CD14-positive monocyte (primary cell): ENCODE data around the gene CRMP1. TPM values are rescaled to one million over a fixed set of nuclear protein-coding genes. Genes with fewer than 3 reads are reported as not detected.
"Not testable (repeated sequence)": the region's sequence is repeated elsewhere in the genome, so short reads cannot be mapped to it uniquely, and the experiment has no call there.

Source experiments
- DNase-seq, 3 donors: peaks; one replicate each; pipeline ENCODE4 v3.0.0-alpha.2; 2011 to 2022
- H2AFZ ChIP-seq: 2 replicates; pipeline ENCODE4 v1.6.0; 2012; ENCODE audit warnings: mild to moderate bottlenecking, low read depth, low read length, inconsistent platforms; ENCODE audit not compliant: insufficient read depth, poor library complexity, severe bottlenecking
- H3K27ac ChIP-seq, 2 donors: 1 replicate in 1 of 2; 2 replicates in 1 of 2; pipeline ENCODE4 v1.5.1; 2012 to 2013; ENCODE audit warnings: low read length in 2 of 2, control low read depth in 1 of 2, inconsistent platforms in 1 of 2, low read depth in 1 of 2, mild to moderate bottlenecking in 1 of 2
- H3K27me3 ChIP-seq, 2 donors: one replicate each; pipeline versions ENCODE4 v1.6.0 to v1.6.1; 2011 to 2013; ENCODE audit warnings: low read length in 2 of 2; ENCODE audit not compliant: control insufficient read depth in 2 of 2, insufficient read depth in 2 of 2
- H3K36me3 ChIP-seq, 2 donors: replicated peaks in 1 of 2; 1 replicate in 1 of 2; 2 replicates in 1 of 2; pipeline versions ENCODE4 v1.5.1 to v1.6.1; 2012 to 2013; ENCODE audit warnings: low read length in 2 of 2, control low read depth in 1 of 2, inconsistent platforms in 1 of 2, mild to moderate bottlenecking in 1 of 2; ENCODE audit not compliant: insufficient read depth in 2 of 2, control insufficient read depth in 1 of 2
- H3K4me1 ChIP-seq, 2 donors: 1 replicate in 1 of 2; 2 replicates in 1 of 2; pipeline versions ENCODE4 v1.5.1 to v1.6.1; 2012 to 2013; ENCODE audit warnings: low read length in 2 of 2, control low read depth in 1 of 2, inconsistent platforms in 1 of 2, mild to moderate bottlenecking in 1 of 2, moderate library complexity in 1 of 2; ENCODE audit not compliant: insufficient read depth in 2 of 2, control insufficient read depth in 1 of 2
- H3K4me2 ChIP-seq: replicated peaks from 2 replicates; pipeline ENCODE3; 2012; ENCODE audit warnings: low read length, moderate library complexity, mild to moderate bottlenecking; ENCODE audit not compliant: poor library complexity, severe bottlenecking; ENCODE audit errors: extremely low read depth
- H3K4me3 ChIP-seq, 3 experiments: fragments of 200-600 bp in 1 of 3; sonication (generic) in 1 of 3; replicated peaks in 1 of 3; 1 replicate in 2 of 3; 2 replicates in 1 of 3; pipeline ENCODE4 v1.5.1; 2011 to 2013; ENCODE audit warnings: low read length in 3 of 3, mild to moderate bottlenecking in 3 of 3, control low read depth in 2 of 3, low read depth in 2 of 3, inconsistent platforms in 1 of 3, moderate library complexity in 1 of 3
- H3K79me2 ChIP-seq: 2 replicates; pipeline ENCODE4 v1.6.0; 2012; ENCODE audit warnings: mild to moderate bottlenecking, control low read depth, inconsistent platforms, low read length, moderate library complexity; ENCODE audit not compliant: insufficient read depth
- H3K9ac ChIP-seq: 2 replicates; pipeline ENCODE4 v1.6.0; 2017; ENCODE audit warnings: low read length, mild to moderate bottlenecking; ENCODE audit not compliant: insufficient read depth, poor library complexity, severe bottlenecking
- H3K9me3 ChIP-seq, 2 donors: replicated peaks in 1 of 2; 1 replicate in 1 of 2; 2 replicates in 1 of 2; pipeline versions ENCODE4 v1.5.1 to v1.6.1; 2012 to 2013; ENCODE audit warnings: low read length in 2 of 2, control low read depth in 1 of 2; ENCODE audit not compliant: control insufficient read depth in 1 of 2, insufficient read depth in 1 of 2
- H4K20me1 ChIP-seq: 2 replicates; pipeline ENCODE4 v1.6.0; 2012; ENCODE audit warnings: mild to moderate bottlenecking, low read length, control low read depth, moderate library complexity; ENCODE audit not compliant: insufficient read depth
- H3K27ac Mint-ChIP-seq, 7 donors: one replicate each; pipeline ENCODE4 v1.8.0; 2020; ENCODE audit warnings: mild to moderate bottlenecking in 7 of 7, mixed read lengths in 7 of 7, moderate library complexity in 6 of 7, inconsistent platforms in 2 of 7
- H3K27me3 Mint-ChIP-seq, 3 donors: one replicate each; pipeline ENCODE4 v1.8.0; 2021 to 2022; ENCODE audit warnings: low read depth in 3 of 3, mild to moderate bottlenecking in 3 of 3, mixed read lengths in 3 of 3, moderate library complexity in 3 of 3, inconsistent platforms in 1 of 3
- H3K36me3 Mint-ChIP-seq, 2 donors: one replicate each; pipeline ENCODE4 v1.8.0; 2020; ENCODE audit warnings: mixed read lengths in 2 of 2, inconsistent platforms in 1 of 2, mild to moderate bottlenecking in 1 of 2
- H3K4me1 Mint-ChIP-seq: one replicate; pipeline ENCODE4 v1.8.0; 2020; ENCODE audit warnings: mild to moderate bottlenecking, mixed read lengths
- H3K4me3 Mint-ChIP-seq, 2 donors: one replicate each; pipeline ENCODE4 v1.8.0; 2020; ENCODE audit warnings: mild to moderate bottlenecking in 2 of 2, mixed read lengths in 2 of 2, moderate library complexity in 1 of 2
- H3K9me3 Mint-ChIP-seq, 7 donors: one replicate each; pipeline ENCODE4 v1.8.0; 2020 to 2022; ENCODE audit warnings: mixed read lengths in 7 of 7, mild to moderate bottlenecking in 6 of 7, moderate library complexity in 6 of 7, inconsistent platforms in 2 of 7
- WGBS: methylation state at CpG from one replicate; pipeline ENCODE4 v1.1.5; 2013; ENCODE audit warnings: missing lambda C conversion rate; ENCODE audit not compliant: insufficient coverage; 5-methylcytosine and 5-hydroxymethylcytosine counted together
- intact Hi-C, 2 donors: fragments of 100-400 bp; cut with micrococcal nuclease; formaldehyde crosslinking; loops; one replicate each; pipeline versions ENCODE4 v1.15.0 to v1.15.1; 2023
- polyA plus RNA-seq, 3 donors: library from polyadenylated mRNA; depleted of rRNA in 1 of 3; unstranded in 2 of 3; stranded (reverse) in 1 of 3; fragments of 300-500 nt in 2 of 3; fragments of >200 nt in 1 of 3; fragmentation: Illumina TruSeq in 2 of 3; gene quantifications; 1 replicate in 2 of 3; 2 replicates in 1 of 3; pipeline ENCODE4 v1.2.3, GENCODE V29; 2012 to 2021
- TF ChIP-seq, protein P1 (sequence below): fragments of 200-600 bp; IDR thresholded peaks from one replicate; pipeline ENCODE4 v1.8.0; 2022; ENCODE audit warnings: antibody characterized with exemption, mild to moderate bottlenecking

CRMP1 gene
- polyA plus RNA-seq, 3 donors = not detected

GRCh38 chr4:5858020-5858769 lies 34.7 kb downstream of the CRMP1 start:
- no peaks in the 10 kb centered on the region for H4K20me1 ChIP-seq
- H3K9ac ChIP-seq = no peak overlapping the region
- no peak overlapping the region for H3K27ac ChIP-seq
- no peaks in the 10 kb centered on the region for H3K36me3 ChIP-seq
- no peak overlapping the region for H3K4me2 ChIP-seq
- Mint-ChIP-seq H3K4me3 (no peak overlapping the region), H3K9me3 (no peaks in the 10 kb centered on the region), H3K27ac (no peak overlapping the region), H3K4me1 (no peaks in the 10 kb centered on the region), H3K27me3 (peaks cover 0 to 4% (median 0%) of the 10 kb centered on the region in 3 donors), H3K36me3 (no peaks in the 10 kb centered on the region)
- intact Hi-C loops = no loop called here
- H3K9me3 ChIP-seq = no peaks in the 10 kb centered on the region
- H3K79me2 ChIP-seq = no peaks in the 10 kb centered on the region
- TF ChIP-seq, protein P1, sequence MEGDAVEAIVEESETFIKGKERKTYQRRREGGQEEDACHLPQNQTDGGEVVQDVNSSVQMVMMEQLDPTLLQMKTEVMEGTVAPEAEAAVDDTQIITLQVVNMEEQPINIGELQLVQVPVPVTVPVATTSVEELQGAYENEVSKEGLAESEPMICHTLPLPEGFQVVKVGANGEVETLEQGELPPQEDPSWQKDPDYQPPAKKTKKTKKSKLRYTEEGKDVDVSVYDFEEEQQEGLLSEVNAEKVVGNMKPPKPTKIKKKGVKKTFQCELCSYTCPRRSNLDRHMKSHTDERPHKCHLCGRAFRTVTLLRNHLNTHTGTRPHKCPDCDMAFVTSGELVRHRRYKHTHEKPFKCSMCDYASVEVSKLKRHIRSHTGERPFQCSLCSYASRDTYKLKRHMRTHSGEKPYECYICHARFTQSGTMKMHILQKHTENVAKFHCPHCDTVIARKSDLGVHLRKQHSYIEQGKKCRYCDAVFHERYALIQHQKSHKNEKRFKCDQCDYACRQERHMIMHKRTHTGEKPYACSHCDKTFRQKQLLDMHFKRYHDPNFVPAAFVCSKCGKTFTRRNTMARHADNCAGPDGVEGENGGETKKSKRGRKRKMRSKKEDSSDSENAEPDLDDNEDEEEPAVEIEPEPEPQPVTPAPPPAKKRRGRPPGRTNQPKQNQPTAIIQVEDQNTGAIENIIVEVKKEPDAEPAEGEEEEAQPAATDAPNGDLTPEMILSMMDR = no peak
- WGBS = 87% methylated on average over 15 of the region's 16 CpGs
- no peak for DNase-seq
- H3K27me3 ChIP-seq = no peaks in the 10 kb centered on the region
- H2AFZ ChIP-seq = no peak overlapping the region
- H3K4me3 ChIP-seq = no peak overlapping the region
- H3K4me1 ChIP-seq = no peaks in the 10 kb centered on the region

DNA sequence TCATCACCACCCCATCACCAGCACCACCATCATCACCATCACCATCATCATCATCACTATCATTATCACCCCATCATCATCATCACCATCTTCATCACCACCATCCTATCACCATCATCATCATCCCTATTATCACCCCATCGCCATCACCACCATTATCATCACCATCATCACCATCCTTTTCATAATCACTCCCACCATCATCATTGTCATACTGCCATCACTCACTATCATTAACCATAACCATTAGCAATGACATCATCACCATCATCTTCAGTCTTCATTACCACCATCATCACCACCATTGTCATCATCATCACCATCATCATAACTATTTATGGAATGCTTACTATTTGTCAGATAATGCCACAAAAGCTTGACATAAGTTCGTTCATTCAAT lies 35.7 kb downstream of the CRMP1 start:
- Mint-ChIP-seq H3K36me3 (no peaks in the 10 kb centered on the region), H3K4me1 (no peaks in the 10 kb centered on the region), H3K27me3 (no peaks in the 10 kb centered on the region), H3K9me3 (no peaks in the 10 kb centered on the region), H3K4me3 (no peak overlapping the region), H3K27ac (no peak overlapping the region)
- Histone ChIP-seq H2AFZ (no peak overlapping the region), H3K27ac (no peak overlapping the region), H3K36me3 (no peaks in the 10 kb centered on the region), H3K4me1 (no peaks in the 10 kb centered on the region), H3K4me2 (no peak overlapping the region), H3K9me3 (no peaks in the 10 kb centered on the region), H3K79me2 (no peaks in the 10 kb centered on the region), H3K9ac (no peak overlapping the region), H3K27me3 (no peaks in the 10 kb centered on the region), H3K4me3 (no peak overlapping the region), H4K20me1 (no peaks in the 10 kb centered on the region)
- TF ChIP-seq, protein P1 = no peak
- no peak for DNase-seq
- 94% methylated on average over 1 of the region's 2 CpGs for WGBS
- intact Hi-C loops = no loop called here

DNA sequence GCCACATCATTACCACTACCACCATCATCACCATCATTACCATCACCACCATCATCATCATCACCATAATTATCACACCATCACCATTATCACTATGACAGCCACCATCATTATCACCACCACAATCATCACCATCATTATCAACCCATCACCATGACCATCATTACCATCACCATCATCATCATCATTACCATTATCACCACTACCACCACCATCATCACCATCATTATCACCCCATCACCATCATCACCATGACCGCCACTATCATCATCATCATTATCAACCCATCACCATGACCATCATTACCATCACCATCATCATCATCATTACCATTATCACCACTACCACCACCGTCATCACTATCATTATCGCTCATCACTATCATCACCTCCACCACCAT lies 36.5 kb downstream of the CRMP1 start:
- H3K36me3 ChIP-seq, H3K9ac ChIP-seq, H3K79me2 ChIP-seq, H3K27me3 ChIP-seq, H3K9me3 Mint-ChIP-seq, H3K36me3 Mint-ChIP-seq, intact Hi-C loops, H3K4me2 ChIP-seq, H2AFZ ChIP-seq, H3K4me1 Mint-ChIP-seq, H3K4me1 ChIP-seq, H3K4me3 Mint-ChIP-seq, H3K27ac ChIP-seq, H3K27ac Mint-ChIP-seq, H3K9me3 ChIP-seq, H4K20me1 ChIP-seq, H3K27me3 Mint-ChIP-seq, H3K4me3 ChIP-seq, DNase-seq: not testable (repeated sequence)
- WGBS = 89% methylated on average over 3 of the region's 3 CpGs
